ENCODE data around the gene HBEGF.

The HBEGF gene

GRCh38 chr5:140348104-140348503, 1.7 kb upstream of the HBEGF start:
- H3K79me2 ChIP-seq (ENCODE audit: control insufficient read depth, insufficient read depth, low read length, poor library complexity), result peaks cover 6% of the 10 kb centered on the region
- no peak overlapping the region for H3K27ac ChIP-seq (ENCODE audit: low read depth, low read length)
- H3K4me1 ChIP-seq (ENCODE audit: control insufficient read depth in 1 of 2, insufficient read depth in 2 of 2, low read length in 2 of 2), result peaks cover 6 to 16% of the 10 kb centered on the region in 2 experiments
- no peak overlapping the region for H3K9ac ChIP-seq (ENCODE audit: low read length)
- no peak overlapping the region for H3K23ac ChIP-seq (ENCODE audit: low read length)
- no peaks in the 10 kb centered on the region for H3K27me3 ChIP-seq (ENCODE audit: insufficient read depth, low read length)
- no peak for DNase-seq
- H2AFZ ChIP-seq (ENCODE audit: insufficient read depth, low read length, poor library complexity), result no peak overlapping the region
- H3K79me1 ChIP-seq (ENCODE audit: low read length), result peaks cover 5% of the 10 kb centered on the region
- no peak overlapping the region for H2BK5ac ChIP-seq (ENCODE audit: low read depth, low read length, poor library complexity)
- no CpG with 5 or more reads among the region's 4 CpGs for WGBS (ENCODE audit: extremely low coverage, insufficient coverage, insufficient read length)
- H3K36me3 ChIP-seq (ENCODE audit: control insufficient read depth in 1 of 2, insufficient read depth in 2 of 2, low read length in 2 of 2), result peaks cover 0 to 2% of the 10 kb centered on the region in 2 experiments
- H4K91ac ChIP-seq (ENCODE audit: low read depth, low read length), result no peak overlapping the region
- H4K12ac ChIP-seq (ENCODE audit: low read depth, low read length), result no peak overlapping the region
- no peak overlapping the region for H3K4me2 ChIP-seq (ENCODE audit: low read length)
- H3K4me3 ChIP-seq (ENCODE audit: low read depth, low read length), result no peak overlapping the region
- no peak overlapping the region for H2BK120ac ChIP-seq (ENCODE audit: insufficient read depth, low read length, poor library complexity)
- H2BK12ac ChIP-seq (ENCODE audit: low read length), result peak overlapping the region; percentile 36
- H3K4ac ChIP-seq (ENCODE audit: low read depth, low read length), result no peak overlapping the region
- no peaks in the 10 kb centered on the region for H3K9me3 ChIP-seq (ENCODE audit: insufficient read depth, low read depth, low read length)
- no peak overlapping the region for H4K8ac ChIP-seq (ENCODE audit: low read depth, low read length)
- H3K14ac ChIP-seq (ENCODE audit: low read length), result no peak overlapping the region
- no peak overlapping the region for H3K18ac ChIP-seq (ENCODE audit: low read length)
- no peak overlapping the region for H2AK5ac ChIP-seq (ENCODE audit: low read length)

- Histone ChIP-seq H3K79me2 (ENCODE audit: control insufficient read depth, insufficient read depth, low read length, poor library complexity) (peaks cover 6% of the 10 kb centered on the region), H2BK12ac (ENCODE audit: low read length) (no peak overlapping the region), H3K23ac (ENCODE audit: low read length) (no peak overlapping the region), H3K4ac (ENCODE audit: low read depth, low read length) (no peak overlapping the region), H3K4me3 (ENCODE audit: low read depth, low read length) (no peak overlapping the region), H3K4me2 (ENCODE audit: low read length) (peak overlapping the region; percentile 4), H3K36me3 (ENCODE audit: control insufficient read depth in 1 of 2, insufficient read depth in 2 of 2, low read length in 2 of 2) (peaks cover 0 to 2% of the 10 kb centered on the region in 2 experiments), H2AFZ (ENCODE audit: insufficient read depth, low read length, poor library complexity) (no peak overlapping the region), H3K79me1 (ENCODE audit: low read length) (peaks cover 5% of the 10 kb centered on the region), H3K9me3 (ENCODE audit: insufficient read depth, low read depth, low read length) (no peaks in the 10 kb centered on the region), H3K9ac (ENCODE audit: low read length) (no peak overlapping the region), H3K27ac (ENCODE audit: low read depth, low read length) (no peak overlapping the region), H3K18ac (ENCODE audit: low read length) (no peak overlapping the region), H4K8ac (ENCODE audit: low read depth, low read length) (no peak overlapping the region), H2BK120ac (ENCODE audit: insufficient read depth, low read length, poor library complexity) (no peak overlapping the region), H3K27me3 (ENCODE audit: insufficient read depth, low read length) (no peaks in the 10 kb centered on the region), H3K4me1 (ENCODE audit: control insufficient read depth in 1 of 2, insufficient read depth in 2 of 2, low read length in 2 of 2) (peaks cover 6 to 16% of the 10 kb centered on the region in 2 experiments), H4K91ac (ENCODE audit: low read depth, low read length) (no peak overlapping the region), H2AK5ac (ENCODE audit: low read length) (no peak overlapping the region), H3K14ac (ENCODE audit: low read length) (no peak overlapping the region), H4K12ac (ENCODE audit: low read depth, low read length) (no peak overlapping the region), H2BK5ac (ENCODE audit: low read depth, low read length, poor library complexity) (no peak overlapping the region)
- DNase-seq, result no peak
- WGBS (ENCODE audit: extremely low coverage, insufficient coverage, insufficient read length), result no CpG with 5 or more reads among the region's 2 CpGs
These were observed 957 bp upstream of the HBEGF start for GRCh38 chr5:140347360-140347759.

GRCh38 chr5:140345919-140346347, 470 bp downstream of the HBEGF start:
- Histone ChIP-seq H3K27ac (ENCODE audit: low read depth, low read length) (peak overlapping the region; percentile 14), H3K79me1 (ENCODE audit: low read length) (peaks cover 5% of the 10 kb centered on the region), H3K9me3 (ENCODE audit: insufficient read depth, low read depth, low read length) (no peaks in the 10 kb centered on the region), H2BK5ac (ENCODE audit: low read depth, low read length, poor library complexity) (no peak overlapping the region), H3K4me3 (ENCODE audit: low read depth, low read length) (peak overlapping the region; percentile 76), H3K14ac (ENCODE audit: low read length) (peak overlapping the region; percentile 65), H4K12ac (ENCODE audit: low read depth, low read length) (no peak overlapping the region), H3K4ac (ENCODE audit: low read depth, low read length) (peak overlapping the region; percentile 10), H2AK5ac (ENCODE audit: low read length) (no peak overlapping the region), H4K8ac (ENCODE audit: low read depth, low read length) (peak overlapping the region; percentile 62), H3K79me2 (ENCODE audit: control insufficient read depth, insufficient read depth, low read length, poor library complexity) (peaks cover 6% of the 10 kb centered on the region), H3K23ac (ENCODE audit: low read length) (no peak overlapping the region), H3K18ac (ENCODE audit: low read length) (peak overlapping the region; percentile 37), H3K9ac (ENCODE audit: low read length) (peak overlapping the region; percentile 60), H3K27me3 (ENCODE audit: insufficient read depth, low read length) (no peaks in the 10 kb centered on the region), H2AFZ (ENCODE audit: insufficient read depth, low read length, poor library complexity) (peak overlapping the region; percentile 15), H3K36me3 (ENCODE audit: control insufficient read depth in 1 of 2, insufficient read depth in 2 of 2, low read length in 2 of 2) (peaks cover 6 to 11% of the 10 kb centered on the region in 2 experiments), H3K4me1 (ENCODE audit: control insufficient read depth in 1 of 2, insufficient read depth in 2 of 2, low read length in 2 of 2) (peaks cover 6 to 16% of the 10 kb centered on the region in 2 experiments), H3K4me2 (ENCODE audit: low read length) (peak overlapping the region; percentile 91), H2BK12ac (ENCODE audit: low read length) (peak overlapping the region; percentile 27), H2BK120ac (ENCODE audit: insufficient read depth, low read length, poor library complexity) (no peak overlapping the region), H4K91ac (ENCODE audit: low read depth, low read length) (no peak overlapping the region)
- DNase-seq, result peak; percentile 27 to 54
- no CpG with 5 or more reads among the region's 35 CpGs for whole genome bisulfite sequencing (ENCODE audit: extremely low coverage, insufficient coverage, insufficient read length)

- no peak overlapping the region for H2BK12ac ChIP-seq (ENCODE audit: low read length)
- H3K4me3 ChIP-seq (ENCODE audit: low read depth, low read length), result no peak overlapping the region
- no CpG with 5 or more reads among the region's 4 CpGs for WGBS (ENCODE audit: extremely low coverage, insufficient coverage, insufficient read length)
- no peaks in the 10 kb centered on the region for H3K9me3 ChIP-seq (ENCODE audit: insufficient read depth, low read depth, low read length)
- H3K9ac ChIP-seq (ENCODE audit: low read length), result no peak overlapping the region
- no peak overlapping the region for H2AK5ac ChIP-seq (ENCODE audit: low read length)
- no peaks in the 10 kb centered on the region for H3K27me3 ChIP-seq (ENCODE audit: insufficient read depth, low read length)
- peaks cover 6 to 11% of the 10 kb centered on the region in 2 experiments for H3K36me3 ChIP-seq (ENCODE audit: control insufficient read depth in 1 of 2, insufficient read depth in 2 of 2, low read length in 2 of 2)
- peaks cover 6 to 16% of the 10 kb centered on the region in 2 experiments for H3K4me1 ChIP-seq (ENCODE audit: control insufficient read depth in 1 of 2, insufficient read depth in 2 of 2, low read length in 2 of 2)
- no peak overlapping the region for H4K91ac ChIP-seq (ENCODE audit: low read depth, low read length)
- H3K18ac ChIP-seq (ENCODE audit: low read length), result no peak overlapping the region
- peaks cover 6% of the 10 kb centered on the region for H3K79me2 ChIP-seq (ENCODE audit: control insufficient read depth, insufficient read depth, low read length, poor library complexity)
- H2AFZ ChIP-seq (ENCODE audit: insufficient read depth, low read length, poor library complexity), result no peak overlapping the region
- H3K27ac ChIP-seq (ENCODE audit: low read depth, low read length), result no peak overlapping the region
- no peak overlapping the region for H3K14ac ChIP-seq (ENCODE audit: low read length)
- no peak overlapping the region for H3K4ac ChIP-seq (ENCODE audit: low read depth, low read length)
- H4K12ac ChIP-seq (ENCODE audit: low read depth, low read length), result no peak overlapping the region
- peak; percentile 13 to 15 for DNase-seq
- H3K4me2 ChIP-seq (ENCODE audit: low read length), result peak overlapping the region; percentile 91
- H2BK5ac ChIP-seq (ENCODE audit: low read depth, low read length, poor library complexity), result no peak overlapping the region
- H4K8ac ChIP-seq (ENCODE audit: low read depth, low read length), result no peak overlapping the region
- no peak overlapping the region for H3K23ac ChIP-seq (ENCODE audit: low read length)
- H2BK120ac ChIP-seq (ENCODE audit: insufficient read depth, low read length, poor library complexity), result no peak overlapping the region
- H3K79me1 ChIP-seq (ENCODE audit: low read length), result peaks cover 5% of the 10 kb centered on the region
These were observed 1.6 kb downstream of the HBEGF start for GRCh38 chr5:140344683-140345423.

All from trophoblast cell (in vitro differentiated cells and primary cell).